Neural cell (in vitro differentiated cells): Measurements from ENCODE around the gene SLIT3. TPM values are rescaled to one million over a fixed set of nuclear protein-coding genes. Genes with fewer than 3 reads are reported as not detected.

Experiments used
- H2AFZ ChIP-seq: fragments of 200-600, 300-800 bp; sonication (generic), shearing (Covaris generic); 2 replicates; pipeline ENCODE4 v1.6.0; 2014; ENCODE audit warnings: low read depth, mild to moderate bottlenecking, antibody characterized with exemption, low read length, moderate library complexity
- H3F3A ChIP-seq: fragments of 200-600 bp; shearing (Covaris generic); 2 replicates; pipeline ENCODE4 v1.6.1; 2016; ENCODE audit warnings: mild to moderate bottlenecking, moderate library complexity, mixed read lengths, antibody characterized with exemption, low read length; ENCODE audit not compliant: insufficient read depth, poor library complexity, severe bottlenecking
- H3K27ac ChIP-seq: fragments of 200-600, 300-800 bp; sonication (generic), shearing (Covaris generic); 2 replicates; pipeline ENCODE4 v1.5.1; 2014; ENCODE audit warnings: mild to moderate bottlenecking, low read length, moderate library complexity
- H3K27me3 ChIP-seq: fragments of 300-800, 200-600 bp; sonication (generic), shearing (Covaris generic); 2 replicates; pipeline ENCODE4 v1.6.0; 2014; ENCODE audit warnings: mild to moderate bottlenecking, low read depth, low read length, moderate library complexity; ENCODE audit not compliant: insufficient read depth
- H3K36me3 ChIP-seq: fragments of 300-800, 200-600 bp; sonication (generic), shearing (Covaris generic); 2 replicates; pipeline ENCODE4 v1.5.1; 2014; ENCODE audit warnings: mild to moderate bottlenecking, antibody characterized with exemption, low read length, moderate library complexity; ENCODE audit not compliant: insufficient read depth
- H3K4me2 ChIP-seq: fragments of 300-800, 200-600 bp; sonication (generic), shearing (Covaris generic); 2 replicates; pipeline ENCODE4 v1.6.0; 2014; ENCODE audit warnings: mild to moderate bottlenecking, low read length
- H3K4me3 ChIP-seq: fragments of 300-800, 200-600 bp; sonication (generic), shearing (Covaris generic); 2 replicates; pipeline ENCODE4 v1.5.1; 2014; ENCODE audit warnings: mild to moderate bottlenecking, low read length, moderate library complexity
- H3K79me2 ChIP-seq: fragments of 200-600 bp; shearing (Covaris generic); replicated peaks from 2 replicates; pipeline ENCODE4 v1.6.0; 2014; ENCODE audit warnings: mild to moderate bottlenecking, low read length, moderate library complexity; ENCODE audit not compliant: insufficient read depth
- H3K9ac ChIP-seq: fragments of 300-800, 200-600 bp; sonication (generic), shearing (Covaris generic); 2 replicates; pipeline ENCODE4 v1.6.1; 2016; ENCODE audit warnings: mild to moderate bottlenecking, low read length, mixed read lengths
- H3K9me2 ChIP-seq: fragments of 200-600 bp; shearing (Covaris generic); 2 replicates; pipeline ENCODE4 v1.6.1; 2016; ENCODE audit warnings: mild to moderate bottlenecking, low read length, mixed read lengths; ENCODE audit not compliant: insufficient read depth
- H3K9me3 ChIP-seq: fragments of 200-600, 300-800 bp; sonication (generic), shearing (Covaris generic); 2 replicates; pipeline ENCODE4 v1.6.1; 2016; ENCODE audit warnings: mild to moderate bottlenecking, mixed run types, low read length, moderate library complexity, mixed read lengths
- H4K20me1 ChIP-seq: fragments of 200-600 bp; shearing (Covaris generic); 2 replicates; pipeline ENCODE4 v1.6.1; 2016; ENCODE audit warnings: mild to moderate bottlenecking, mixed run types; ENCODE audit not compliant: insufficient read depth
- CTCF ChIP-seq: fragments of 450-650 bp; IDR thresholded peaks from 2 replicates; pipeline ENCODE4 v1.5.1; 2014; ENCODE audit warnings: antibody characterized with exemption, mild to moderate bottlenecking, moderate library complexity; ENCODE audit not compliant: poor library complexity, severe bottlenecking
- EP300 ChIP-seq: fragments of 450-650 bp; conservative IDR thresholded peaks from 2 replicates; pipeline ENCODE4 v1.6.1; 2014; ENCODE audit warnings: antibody characterized with exemption, mild to moderate bottlenecking, moderate library complexity; ENCODE audit not compliant: poor library complexity, severe bottlenecking
- EZH2 ChIP-seq: fragments of 200-600, 300-800 bp; shearing (Covaris generic), sonication (generic); IDR thresholded peaks from 2 replicates; pipeline ENCODE4 v1.6.1; 2014; ENCODE audit warnings: antibody characterized with exemption, low read length, borderline replicate concordance, mild to moderate bottlenecking; ENCODE audit not compliant: insufficient read depth, poor library complexity, severe bottlenecking
- MXI1 ChIP-seq: fragments of 450-650 bp; conservative IDR thresholded peaks from 2 replicates; pipeline ENCODE4 v1.6.1; 2014; ENCODE audit warnings: antibody characterized with exemption, mild to moderate bottlenecking; ENCODE audit not compliant: poor library complexity, severe bottlenecking
- POLR2AphosphoS5 ChIP-seq: IDR thresholded peaks from 2 replicates; pipeline ENCODE4 v1.6.1; 2012
- RAD21 ChIP-seq: fragments of 450-650 bp; conservative IDR thresholded peaks from 2 replicates; pipeline ENCODE4 v1.6.1; 2014; ENCODE audit warnings: antibody characterized with exemption, mild to moderate bottlenecking, moderate library complexity
- REST ChIP-seq: IDR thresholded peaks from 2 replicates; pipeline ENCODE4 v1.6.1; 2012; ENCODE audit warnings: borderline replicate concordance
- SMC3 ChIP-seq: fragments of 450-650 bp; conservative IDR thresholded peaks from 2 replicates; pipeline ENCODE4 v1.6.1; 2014; ENCODE audit warnings: antibody characterized with exemption, mild to moderate bottlenecking, moderate library complexity; ENCODE audit not compliant: poor library complexity
- TAF1 ChIP-seq: IDR thresholded peaks from 2 replicates; pipeline ENCODE4 v1.6.1; 2012; ENCODE audit warnings: low read depth
- polyA plus RNA-seq: library from polyadenylated mRNA; depleted of rRNA; stranded (reverse); fragments of >200 nt; gene quantifications from 2 replicates; pipeline ENCODE4 v1.2.3, GENCODE V29; 2014

SLIT3 gene
- polyA plus RNA-seq, 1 donor from 2014 or later = 1.2 TPM

- H3K27me3 ChIP-seq = peaks cover 12% of the 10 kb centered on the region
- no peak overlapping the region for H3K4me3 ChIP-seq
- no peaks in the 10 kb centered on the region for H3F3A ChIP-seq
- H3K9me2 ChIP-seq = no peaks in the 10 kb centered on the region
- H3K9ac ChIP-seq = no peak overlapping the region
- no peaks in the 10 kb centered on the region for H4K20me1 ChIP-seq
- no peaks in the 10 kb centered on the region for H3K9me3 ChIP-seq
- H3K27ac ChIP-seq = no peak overlapping the region
- H2AFZ ChIP-seq = no peak overlapping the region
- TF ChIP-seq REST (no peak), CTCF (no peak), SMC3 (no peak), EZH2 (no peak), POLR2AphosphoS5 (no peak), RAD21 (no peak), EP300 (no peak), MXI1 (no peak), TAF1 (no peak)
- no peaks in the 10 kb centered on the region for H3K79me2 ChIP-seq
- H3K36me3 ChIP-seq = no peaks in the 10 kb centered on the region
- H3K4me2 ChIP-seq = no peak overlapping the region
Measured at GRCh38 chr5:168936511-168936910, 364.4 kb downstream of the SLIT3 start.

- no peak for TF ChIP-seq SMC3
- no peak for TF ChIP-seq EP300
- no peak for TF ChIP-seq MXI1
- Histone ChIP-seq H3F3A (no peaks in the 10 kb centered on the region), H4K20me1 (no peaks in the 10 kb centered on the region), H3K27me3 (peaks cover 12% of the 10 kb centered on the region), H3K27ac (no peak overlapping the region), H2AFZ (no peak overlapping the region), H3K4me3 (no peak overlapping the region), H3K9me2 (no peaks in the 10 kb centered on the region), H3K9ac (no peak overlapping the region), H3K79me2 (no peaks in the 10 kb centered on the region), H3K9me3 (no peaks in the 10 kb centered on the region), H3K4me2 (no peak overlapping the region), H3K36me3 (no peaks in the 10 kb centered on the region)
Measured at GRCh38 chr5:168935183-168935582, 365.8 kb downstream of the SLIT3 start.

GRCh38 chr5:168934169-168934568 is 366.8 kb downstream of the SLIT3 start:
- TF ChIP-seq POLR2AphosphoS5 (no peak), CTCF (no peak), TAF1 (no peak), EZH2 (no peak), EP300 (no peak), RAD21 (no peak), MXI1 (no peak), REST (no peak), SMC3 (no peak)
- H3F3A ChIP-seq = no peaks in the 10 kb centered on the region
- H4K20me1 ChIP-seq = no peaks in the 10 kb centered on the region
- H2AFZ ChIP-seq = no peak overlapping the region
- H3K9ac ChIP-seq = no peak overlapping the region
- H3K27me3 ChIP-seq = peaks cover 12% of the 10 kb centered on the region
- no peak overlapping the region for H3K4me2 ChIP-seq
- H3K79me2 ChIP-seq = no peaks in the 10 kb centered on the region
- H3K36me3 ChIP-seq = no peaks in the 10 kb centered on the region
- no peaks in the 10 kb centered on the region for H3K9me2 ChIP-seq
- no peaks in the 10 kb centered on the region for H3K9me3 ChIP-seq
- H3K4me3 ChIP-seq = no peak overlapping the region
- no peak overlapping the region for H3K27ac ChIP-seq
